SIG-M5 treated with dmso at 0.1 percent for 504 hours (cell line): Measurements from ENCODE around the gene CFAP99.

Experiments used
- DNase-seq: peaks from one replicate; lab custom pipeline; 2025; ENCODE audit not compliant: unreplicated experiment; lab: John Stamatoyannopoulos, UW

The CFAP99 gene

DNA sequence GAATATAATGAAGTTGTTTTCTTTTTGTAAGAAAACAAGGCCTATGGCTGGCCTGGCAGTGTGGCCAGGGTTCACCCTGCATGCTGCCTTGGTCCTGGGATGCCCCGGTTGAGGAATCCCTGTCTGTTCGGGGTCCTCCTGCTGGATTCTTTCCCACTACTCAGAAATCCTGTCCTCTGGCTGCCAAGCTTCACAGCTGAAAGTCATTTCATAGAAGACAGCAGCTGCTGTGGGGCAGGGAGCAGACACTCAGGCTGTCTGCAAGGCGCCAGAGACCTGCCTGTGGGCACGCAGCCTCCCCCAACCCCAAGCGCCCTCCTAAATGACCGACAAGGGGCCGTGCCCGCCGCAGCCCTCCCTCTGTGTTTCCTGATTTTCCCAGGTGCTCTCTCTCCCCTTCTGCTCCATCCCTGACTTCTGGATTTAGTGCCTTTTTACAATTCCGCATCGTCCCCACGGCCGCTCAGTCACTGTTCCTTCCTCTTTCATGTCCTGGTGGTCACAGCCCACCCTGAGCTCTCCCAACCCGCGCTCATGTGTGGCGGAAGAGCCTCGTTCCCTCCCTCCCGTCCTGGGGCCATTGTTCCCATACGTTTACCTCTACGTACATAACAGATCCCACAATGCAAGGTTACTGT lies 27.9 kb upstream of the CFAP99 start:
- no peak for DNase-seq

- no peak for DNase-seq
These were observed 25.1 kb upstream of the CFAP99 start for GRCh38 chr4:2393353-2394270.

DNA sequence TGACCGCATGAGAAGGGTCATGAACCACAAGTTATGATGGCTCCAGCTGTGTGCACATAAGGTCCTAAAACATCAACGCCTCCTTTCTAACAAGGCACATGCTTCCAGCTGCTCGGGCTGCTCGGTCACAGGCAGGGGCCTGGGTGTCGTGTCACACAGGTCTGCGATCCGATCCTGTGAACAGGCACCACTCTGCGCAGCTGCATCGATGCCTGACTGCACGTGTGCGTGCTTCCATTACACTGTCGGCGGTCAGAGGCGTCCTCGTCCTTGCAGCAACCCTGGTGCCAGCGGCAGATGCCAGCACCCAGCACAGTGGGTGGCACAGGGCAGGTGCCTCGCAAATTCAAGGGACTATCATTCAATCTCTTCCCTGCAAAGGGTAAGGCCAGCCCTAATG lies 24.2 kb upstream of the CFAP99 start:
- DNase-seq: no peak

DNA sequence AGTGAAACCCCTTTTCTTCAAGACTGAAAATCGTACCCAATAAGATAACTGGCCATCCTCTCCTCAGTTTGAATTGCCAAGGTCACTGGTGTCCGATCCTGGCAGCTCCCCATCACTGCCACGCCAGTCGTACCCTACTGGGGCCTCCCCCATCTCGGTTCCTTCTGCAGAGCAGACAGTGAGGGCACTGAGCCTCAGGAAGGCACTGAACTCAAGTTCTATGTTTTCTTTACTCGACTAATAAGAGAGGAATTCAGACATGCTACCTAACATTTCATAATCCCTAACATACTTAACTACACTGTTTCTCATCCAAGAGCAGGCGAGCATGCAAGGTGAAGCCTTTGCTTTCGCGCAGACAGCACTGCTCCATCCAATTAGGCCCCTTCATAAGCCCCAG lies 23.7 kb upstream of the CFAP99 start:
- DNase-seq: no peak

DNA sequence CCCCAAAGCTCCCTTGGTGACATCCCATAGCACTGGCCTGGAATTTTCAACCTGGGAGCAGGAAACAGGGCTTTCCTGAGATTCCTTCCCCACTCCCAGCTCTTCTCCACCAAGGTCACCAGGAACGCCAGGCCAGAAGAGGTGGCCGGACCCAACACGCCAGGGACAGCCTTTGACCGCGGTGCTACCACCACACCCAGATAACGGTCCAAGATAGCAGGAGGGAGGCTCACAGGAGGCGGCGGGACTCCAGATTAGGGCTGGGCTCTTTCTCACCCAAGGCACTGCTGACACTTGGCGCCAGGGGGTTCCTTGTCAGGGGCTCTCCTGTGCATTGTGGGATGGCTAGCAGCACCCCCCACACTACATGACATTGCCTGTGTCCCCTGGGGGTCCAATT lies 23.2 kb upstream of the CFAP99 start:
- DNase-seq: no peak

DNA sequence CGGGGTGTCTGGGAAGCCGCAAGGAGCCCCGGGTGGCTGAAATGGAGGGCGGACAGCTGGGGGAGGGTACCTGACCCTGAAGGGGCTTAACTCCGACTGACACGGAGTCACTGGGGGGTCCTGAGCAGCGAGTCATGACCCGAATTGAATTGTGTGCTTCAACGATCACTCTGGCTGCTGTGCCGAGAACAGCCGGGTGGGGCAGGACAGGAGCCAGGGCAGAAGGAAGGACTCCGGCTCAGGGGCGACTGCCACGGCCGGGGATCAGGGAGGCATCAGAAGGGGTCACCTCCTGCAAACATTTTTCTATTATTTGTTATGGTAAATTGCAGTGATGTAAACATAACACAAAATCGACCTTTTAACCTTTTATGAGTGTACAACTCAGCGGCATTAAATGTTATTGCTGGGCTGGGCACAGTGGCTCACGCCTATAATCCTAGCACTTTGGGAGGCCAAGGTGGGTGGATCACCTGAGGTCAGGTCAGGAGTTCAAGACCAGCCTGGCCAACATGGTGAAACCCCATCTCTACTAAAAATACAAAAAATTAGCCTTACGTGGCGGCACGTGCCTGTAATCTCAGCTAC lies 21.9 kb upstream of the CFAP99 start:
- DNase-seq: no peak

DNA sequence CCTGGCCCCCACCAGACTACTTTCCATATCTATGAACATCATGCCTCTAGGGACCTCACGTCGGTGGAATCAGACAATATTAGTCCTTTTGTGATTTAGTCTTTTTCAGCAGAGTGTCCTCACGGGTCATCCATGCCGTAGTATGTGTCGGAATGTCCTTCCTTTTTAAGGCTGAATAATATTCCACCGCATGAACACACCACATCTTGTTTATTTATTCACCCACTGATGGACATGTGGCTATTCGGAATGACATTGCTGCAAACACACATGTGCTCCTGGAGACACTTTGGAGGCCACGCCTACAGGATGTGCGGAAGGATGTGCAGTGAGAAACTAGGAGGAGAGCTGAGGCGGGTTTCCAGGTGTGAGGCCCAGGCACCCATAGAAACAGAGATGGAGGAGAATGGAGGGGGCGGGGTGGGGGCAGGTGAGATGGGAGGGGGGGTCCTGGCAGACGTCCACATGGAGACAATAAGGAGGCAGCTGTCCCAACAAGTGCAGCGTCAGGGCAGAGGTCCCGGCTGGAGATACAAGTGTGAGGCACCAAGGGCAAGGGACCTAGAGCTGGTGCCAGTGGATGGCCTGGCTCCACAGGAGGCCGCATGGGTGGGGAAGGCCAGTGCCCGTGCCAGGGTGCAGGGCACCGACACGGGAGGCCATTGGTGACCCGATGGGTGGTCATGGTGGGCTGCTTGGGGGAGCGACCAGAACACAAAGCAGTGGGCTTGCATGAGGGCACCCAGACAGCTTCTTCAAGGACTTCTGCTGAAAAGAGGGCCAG lies 21.0 kb upstream of the CFAP99 start:
- no peak for DNase-seq

DNA sequence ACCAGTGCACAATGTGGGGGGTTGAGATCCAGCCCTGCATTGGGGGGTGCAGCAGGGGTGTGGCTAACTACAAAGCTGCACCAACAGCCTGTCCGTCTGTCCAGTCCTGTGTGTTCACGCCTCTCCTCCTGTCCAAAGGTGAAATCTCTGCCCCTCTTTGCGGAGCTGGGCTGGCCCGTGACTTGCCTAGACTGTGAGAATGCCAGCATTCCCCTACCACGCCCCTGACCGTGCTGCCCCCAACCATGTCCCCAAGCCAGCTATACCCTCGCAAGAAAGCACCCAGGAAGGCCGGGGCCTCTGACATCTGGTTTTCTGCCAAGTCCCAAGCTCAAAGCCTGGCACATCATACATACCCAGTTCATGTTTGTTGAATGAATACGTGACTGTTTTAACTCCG lies 19.5 kb upstream of the CFAP99 start:
- no peak for DNase-seq

DNA sequence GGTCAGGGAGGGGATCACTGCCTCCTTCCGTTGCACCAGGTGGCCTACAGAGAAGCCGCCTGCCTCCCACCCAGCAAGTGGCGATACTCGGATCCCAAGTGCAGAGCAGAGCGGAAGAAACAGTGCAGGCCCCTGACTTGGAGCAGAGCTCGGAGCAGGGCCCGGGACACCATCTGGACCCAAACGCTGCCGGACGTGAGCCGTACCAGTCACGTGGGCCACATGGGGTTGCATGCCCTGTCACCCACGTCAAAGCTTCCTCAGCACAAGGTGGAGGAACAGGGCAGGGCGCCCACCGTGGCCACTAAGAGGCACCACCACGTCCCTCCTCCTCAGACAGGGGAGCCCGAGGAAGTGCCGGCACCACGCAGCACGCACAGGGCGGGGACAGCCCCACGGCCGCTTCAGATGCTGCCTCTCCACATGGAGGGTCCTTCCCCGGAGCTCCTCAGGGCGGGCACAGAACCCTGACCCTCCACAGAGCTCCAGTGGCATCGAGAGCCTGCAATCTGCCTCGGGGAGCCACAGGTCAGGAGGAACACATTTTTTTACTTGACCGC lies 19.0 kb upstream of the CFAP99 start:
- DNase-seq: no peak

DNA sequence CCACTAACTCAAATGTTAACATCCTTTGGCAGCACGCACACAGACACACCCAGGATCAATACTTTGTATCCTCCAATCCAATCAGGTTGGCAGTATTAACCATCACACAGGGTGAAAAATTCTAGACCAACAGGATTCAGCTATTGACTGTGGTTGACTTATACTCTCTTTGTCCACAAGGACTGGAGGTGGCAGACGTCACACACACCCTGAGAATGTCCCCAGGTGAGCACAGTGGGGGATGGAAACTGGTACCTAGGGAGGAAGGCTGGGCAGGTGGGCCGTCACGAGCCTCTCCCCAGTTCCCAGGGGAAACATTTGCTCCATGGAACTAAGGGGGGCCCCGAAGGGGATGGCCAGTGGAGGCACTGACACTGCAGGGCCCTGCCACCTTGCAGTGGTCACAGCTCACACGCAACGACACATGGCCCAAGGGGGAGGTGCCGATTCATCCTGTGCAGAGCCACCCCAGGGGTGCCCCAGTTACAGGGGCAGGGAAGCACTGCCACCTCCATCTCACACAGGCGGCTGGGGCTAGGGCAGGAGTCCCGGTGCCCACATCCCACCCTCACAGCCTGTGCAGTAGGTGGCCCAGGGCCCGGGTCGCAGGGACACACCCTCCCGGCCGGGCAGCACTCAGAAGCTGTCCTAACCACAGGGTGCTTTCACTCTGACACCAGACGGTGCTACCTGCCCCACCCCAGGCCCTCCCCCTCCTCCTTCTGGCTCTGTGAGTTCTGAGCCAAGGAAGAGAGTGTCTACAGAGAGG lies 17.7 kb upstream of the CFAP99 start:
- no peak for DNase-seq

DNA sequence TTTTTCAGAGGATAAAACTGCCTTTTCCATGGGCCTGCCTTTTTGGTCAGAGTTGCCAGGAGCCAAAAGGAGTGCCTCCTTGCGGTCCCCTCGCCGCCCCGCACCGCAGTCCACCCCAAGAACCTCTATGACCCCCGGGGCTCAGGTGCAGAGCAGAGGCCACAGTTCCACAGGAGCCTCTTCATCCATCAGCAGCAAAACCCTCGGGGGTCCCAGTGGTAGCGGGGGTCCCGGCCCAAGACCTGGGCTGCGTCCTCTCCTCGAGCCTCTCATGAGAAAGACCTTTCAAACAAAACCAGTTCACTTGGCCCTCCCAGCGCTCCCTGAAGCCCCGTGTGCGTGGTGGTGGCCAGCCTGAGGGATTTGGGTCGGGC lies 17.2 kb upstream of the CFAP99 start:
- DNase-seq: no peak

DNA sequence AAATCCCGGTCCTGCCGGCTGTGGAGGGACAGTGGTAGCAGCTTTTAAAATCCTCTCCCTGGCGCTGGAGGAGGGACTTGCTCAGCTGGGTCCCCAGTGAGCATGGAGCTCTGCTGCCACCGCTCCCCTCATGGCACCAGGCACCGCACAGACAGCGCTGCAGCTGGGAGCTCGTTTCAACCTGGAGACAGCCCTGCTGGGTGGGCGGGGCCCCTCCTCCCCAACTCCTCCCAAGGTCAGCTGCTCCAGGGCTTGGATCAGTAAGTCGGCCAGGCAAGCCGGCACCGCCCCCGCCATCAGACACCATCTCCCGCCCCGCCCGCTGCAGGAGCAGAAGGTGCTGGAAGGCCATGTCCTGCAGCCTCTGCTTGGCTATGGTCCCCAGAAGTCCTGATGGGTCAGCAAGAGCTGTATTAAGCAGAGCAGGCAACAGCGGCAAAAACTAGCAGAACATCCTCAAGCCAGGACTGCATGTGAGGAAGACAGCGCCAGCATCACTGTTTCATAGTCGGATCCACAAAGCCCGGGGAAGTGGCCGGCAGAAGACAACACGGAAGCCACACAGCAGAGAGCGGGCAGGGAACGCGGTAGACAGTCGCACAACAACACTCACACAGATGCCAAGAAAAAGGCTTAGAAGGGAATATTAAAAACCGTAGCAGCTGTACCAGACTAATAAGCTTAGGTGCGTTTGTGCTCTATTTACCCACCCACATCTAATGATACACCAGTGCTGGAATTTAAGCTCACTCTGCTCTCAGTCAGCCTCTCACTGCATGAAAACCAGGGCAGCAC lies 16.5 kb upstream of the CFAP99 start:
- DNase-seq: no peak

DNA sequence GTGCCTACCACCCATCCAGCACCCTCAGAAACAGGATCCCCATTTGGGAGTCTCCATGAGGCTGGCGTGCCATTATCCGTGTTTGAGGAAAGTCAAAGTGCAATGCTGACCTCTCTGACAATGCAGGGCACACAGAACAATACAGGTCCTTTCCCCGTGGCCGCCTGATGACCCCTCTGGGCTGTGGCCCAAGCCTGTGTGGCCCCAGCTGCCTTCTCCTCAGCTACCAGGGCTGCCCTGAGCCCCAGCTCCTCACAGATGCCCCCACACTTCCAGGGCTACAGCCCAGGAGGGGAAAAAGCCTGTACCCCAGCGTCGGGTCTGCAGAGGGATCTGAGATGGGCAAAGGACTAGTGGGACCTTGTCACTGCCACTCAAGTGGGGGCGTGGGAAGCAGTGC lies 15.8 kb upstream of the CFAP99 start:
- no peak for DNase-seq

- DNase-seq: no peak
These were observed 12.3 kb upstream of the CFAP99 start for GRCh38 chr4:2406406-2406805.

DNA sequence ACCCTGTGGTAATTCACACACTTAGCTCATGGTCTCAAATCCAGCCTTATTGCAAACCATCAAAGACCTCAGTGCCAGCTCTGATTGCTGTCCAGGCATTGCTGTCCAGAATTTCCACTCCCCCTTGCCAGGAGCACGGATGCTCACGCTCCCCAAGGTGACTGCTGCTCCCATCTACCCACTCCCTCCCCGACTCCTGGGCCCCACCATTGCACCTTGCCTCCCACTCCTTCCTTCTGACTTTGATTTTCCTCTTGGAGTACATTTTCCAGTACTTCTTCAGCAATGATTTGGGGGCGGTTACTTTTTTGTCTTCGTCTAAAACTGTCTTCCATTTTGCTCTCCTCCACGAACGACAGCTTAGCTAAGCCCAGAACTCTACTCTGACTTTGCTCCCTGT lies 11.8 kb upstream of the CFAP99 start:
- DNase-seq: no peak

GRCh38 chr4:2407991-2408342 lies 10.8 kb upstream of the CFAP99 start:
- DNase-seq: no peak

DNA sequence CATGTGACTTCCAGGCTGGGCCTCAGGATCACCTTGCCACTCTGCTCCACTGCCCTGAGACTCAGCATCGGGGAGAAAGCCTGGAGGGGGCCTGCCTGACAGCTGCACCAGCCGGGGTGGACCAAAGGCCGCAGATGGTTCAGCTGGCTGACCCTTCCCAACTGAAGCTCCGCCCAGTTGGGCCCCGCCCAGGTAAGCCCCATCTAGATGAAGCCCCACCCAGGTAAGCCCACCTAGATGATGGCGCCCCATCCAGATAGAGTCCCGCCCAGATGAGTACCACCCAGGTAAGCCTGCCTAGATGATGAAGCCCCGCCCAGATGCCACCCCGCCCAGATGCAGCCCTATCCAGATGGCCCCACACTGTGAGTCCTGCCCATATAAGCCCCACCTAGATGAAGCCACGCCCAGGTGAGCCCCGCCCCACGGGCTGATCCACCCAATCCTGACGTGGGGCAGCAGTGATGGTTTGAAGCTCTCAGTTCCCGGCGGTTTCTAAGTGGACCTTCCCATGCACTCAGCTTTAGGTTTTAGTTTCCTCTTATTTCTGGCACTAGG lies 10.3 kb upstream of the CFAP99 start:
- no peak for DNase-seq

- DNase-seq: no peak
These were observed 9.8 kb upstream of the CFAP99 start for GRCh38 chr4:2408976-2409375.

DNA sequence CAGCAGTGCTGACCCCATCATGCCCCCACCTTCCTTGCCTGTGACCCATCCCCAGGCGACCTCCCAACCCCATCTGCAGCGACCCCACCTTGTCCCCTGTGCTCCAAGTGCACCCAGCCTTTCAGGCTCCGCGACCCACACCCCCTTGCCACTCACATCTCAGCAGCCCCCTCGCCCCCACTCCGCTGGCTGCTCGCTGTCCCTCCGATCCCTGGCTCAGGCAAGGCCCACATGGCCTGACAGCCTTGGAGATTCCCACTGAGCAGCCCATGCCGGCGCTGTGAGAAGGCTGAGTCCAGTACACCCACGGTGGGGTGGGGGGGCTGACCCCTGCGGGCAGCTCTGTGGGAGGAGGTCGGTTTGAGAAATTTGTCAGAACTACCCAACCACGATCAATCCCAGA lies 9.4 kb upstream of the CFAP99 start:
- no peak for DNase-seq
